22Rv1 (cell line): Measurements from ENCODE around the gene CCNE1.

Experiments used
- CTCF ChIP-seq: fragments of 450-650 bp; IDR thresholded peaks from 2 replicates; pipeline ENCODE4 v1.5.1; 2017; ENCODE audit warnings: mild to moderate bottlenecking
- ZFX ChIP-seq: fragments of 450-650 bp; IDR thresholded peaks from 2 replicates; pipeline ENCODE4 v1.6.1; 2017; ENCODE audit warnings: antibody characterized with exemption, borderline replicate concordance

GRCh38 chr19:29844891-29845573, 33.2 kb downstream of the CCNE1 start:
- TF ChIP-seq CTCF (no peak), ZFX (no peak)
